ENCODE data around the gene SHLD1. TPM values are rescaled to one million over a fixed set of nuclear protein-coding genes. Genes with fewer than 3 reads are reported as not detected.

The SHLD1 gene
- total and polyA plus RNA-seq, 7 donors, result 0.99 to 18.7 (median 5.4) TPM

DNA sequence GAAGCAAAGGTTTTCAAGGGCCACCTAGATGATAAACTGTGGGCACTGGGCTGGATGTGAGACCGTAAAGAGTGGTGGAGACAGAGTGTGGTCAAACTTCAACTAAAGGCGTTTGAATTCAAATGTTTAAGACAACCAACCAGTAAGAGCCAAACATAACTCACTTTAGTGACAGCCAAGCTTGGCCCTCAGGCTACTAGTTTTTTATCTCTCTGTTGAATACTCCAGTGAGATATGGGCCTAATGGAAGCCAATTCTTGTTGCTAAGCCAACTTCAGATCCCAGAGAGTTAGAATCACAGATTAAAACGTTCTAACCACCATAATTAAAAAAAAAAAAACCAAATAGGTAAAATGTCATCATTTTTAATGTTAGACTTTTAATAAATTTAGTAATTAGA, 142.9 kb downstream of the SHLD1 start:
- H3K27me3 ChIP-seq, result no peaks in the 10 kb centered on the region
- H3K27ac ChIP-seq, result no peak overlapping the region
- intact Hi-C loops (cut with DNase I), result no loop called here
- no peak overlapping the region for H3K4me3 ChIP-seq
- no peaks in the 10 kb centered on the region for H3K36me3 ChIP-seq
- TF ChIP-seq, protein P1, sequence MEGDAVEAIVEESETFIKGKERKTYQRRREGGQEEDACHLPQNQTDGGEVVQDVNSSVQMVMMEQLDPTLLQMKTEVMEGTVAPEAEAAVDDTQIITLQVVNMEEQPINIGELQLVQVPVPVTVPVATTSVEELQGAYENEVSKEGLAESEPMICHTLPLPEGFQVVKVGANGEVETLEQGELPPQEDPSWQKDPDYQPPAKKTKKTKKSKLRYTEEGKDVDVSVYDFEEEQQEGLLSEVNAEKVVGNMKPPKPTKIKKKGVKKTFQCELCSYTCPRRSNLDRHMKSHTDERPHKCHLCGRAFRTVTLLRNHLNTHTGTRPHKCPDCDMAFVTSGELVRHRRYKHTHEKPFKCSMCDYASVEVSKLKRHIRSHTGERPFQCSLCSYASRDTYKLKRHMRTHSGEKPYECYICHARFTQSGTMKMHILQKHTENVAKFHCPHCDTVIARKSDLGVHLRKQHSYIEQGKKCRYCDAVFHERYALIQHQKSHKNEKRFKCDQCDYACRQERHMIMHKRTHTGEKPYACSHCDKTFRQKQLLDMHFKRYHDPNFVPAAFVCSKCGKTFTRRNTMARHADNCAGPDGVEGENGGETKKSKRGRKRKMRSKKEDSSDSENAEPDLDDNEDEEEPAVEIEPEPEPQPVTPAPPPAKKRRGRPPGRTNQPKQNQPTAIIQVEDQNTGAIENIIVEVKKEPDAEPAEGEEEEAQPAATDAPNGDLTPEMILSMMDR (IDR thresholded peaks at IDR 0.05), result no peak
- no peak for TF ChIP-seq POLR2A (IDR thresholded peaks at IDR 0.05)
- TF ChIP-seq EP300 (IDR thresholded peaks at IDR 0.05), result no peak
- TF ChIP-seq POLR2AphosphoS5 (IDR thresholded peaks at IDR 0.05), result no peak
- no peaks in the 10 kb centered on the region for H3K9me3 ChIP-seq
- 62 to 70% methylated on average over 3 of the region's 3 CpGs for WGBS, 2 donors
- no peaks in the 10 kb centered on the region for H3K4me1 ChIP-seq
- DNase-seq, result no peak

DNA sequence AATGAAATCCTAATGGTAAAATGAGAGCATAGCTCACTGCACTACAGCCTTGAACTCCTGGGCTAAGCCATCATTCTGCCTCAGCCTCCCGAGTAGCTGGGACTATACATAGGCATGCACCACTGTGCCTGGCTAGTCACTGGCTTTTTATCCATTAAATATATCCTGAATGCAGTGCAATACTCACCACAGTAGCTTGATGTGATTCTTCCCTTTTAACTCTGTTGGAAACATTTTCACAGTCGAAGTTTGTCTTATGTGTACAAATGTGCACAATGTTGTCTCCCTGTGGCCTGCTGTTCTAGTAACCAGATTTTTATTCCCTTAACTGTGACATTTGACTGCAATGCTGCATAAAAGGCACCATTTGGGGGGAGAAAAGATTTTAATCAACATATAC, 143.4 kb downstream of the SHLD1 start:
- TF ChIP-seq, protein P1 (IDR thresholded peaks at IDR 0.05), result no peak
- no peak for TF ChIP-seq POLR2AphosphoS5 (IDR thresholded peaks at IDR 0.05)
- TF ChIP-seq POLR2A (IDR thresholded peaks at IDR 0.05), result no peak
- no peak for TF ChIP-seq EP300 (IDR thresholded peaks at IDR 0.05)
- Histone ChIP-seq H3K4me1 (no peaks in the 10 kb centered on the region), H3K4me3 (no peak overlapping the region), H3K27ac (no peak overlapping the region), H3K9me3 (no peaks in the 10 kb centered on the region), H3K36me3 (no peaks in the 10 kb centered on the region), H3K27me3 (no peaks in the 10 kb centered on the region)
- DNase-seq, result no peak
- 91 to 93% methylated on average over 2 of the region's 2 CpGs for WGBS, 2 donors
- intact Hi-C loops (cut with DNase I), result no loop called here

DNA sequence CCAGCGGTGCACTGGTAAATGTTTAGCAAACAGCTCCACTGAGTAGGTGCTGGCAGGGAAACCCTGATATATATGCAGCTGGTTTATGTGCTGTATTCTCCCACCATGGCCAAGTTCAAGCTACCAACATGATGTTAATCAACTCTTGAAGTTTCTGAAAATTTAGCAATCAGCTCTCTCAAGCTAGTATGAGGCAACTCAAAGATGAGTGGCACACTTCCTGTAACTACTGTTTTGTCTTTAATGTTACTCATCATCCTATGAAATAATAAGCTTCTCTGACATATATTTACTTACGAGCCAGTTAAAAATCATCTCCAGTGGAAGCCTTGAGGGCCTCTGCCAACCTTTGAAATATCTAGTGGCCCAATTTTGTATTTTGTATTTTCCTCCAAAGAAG, 145.4 kb downstream of the SHLD1 start:
- H3K27ac ChIP-seq, result no peak overlapping the region
- WGBS, 2 donors, result 75 to 82% methylated on average over 2 of the region's 2 CpGs
- no peaks in the 10 kb centered on the region for H3K4me1 ChIP-seq
- TF ChIP-seq, protein P1 (IDR thresholded peaks at IDR 0.05), result no peak
- TF ChIP-seq EP300 (IDR thresholded peaks at IDR 0.05) (no peak), POLR2A (IDR thresholded peaks at IDR 0.05) (no peak), POLR2AphosphoS5 (IDR thresholded peaks at IDR 0.05) (no peak)
- intact Hi-C loops (cut with DNase I), result no loop called here
- no peaks in the 10 kb centered on the region for H3K9me3 ChIP-seq
- H3K27me3 ChIP-seq, result no peaks in the 10 kb centered on the region
- DNase-seq, result no peak
- no peak overlapping the region for H3K4me3 ChIP-seq
- H3K36me3 ChIP-seq, result no peaks in the 10 kb centered on the region

DNA sequence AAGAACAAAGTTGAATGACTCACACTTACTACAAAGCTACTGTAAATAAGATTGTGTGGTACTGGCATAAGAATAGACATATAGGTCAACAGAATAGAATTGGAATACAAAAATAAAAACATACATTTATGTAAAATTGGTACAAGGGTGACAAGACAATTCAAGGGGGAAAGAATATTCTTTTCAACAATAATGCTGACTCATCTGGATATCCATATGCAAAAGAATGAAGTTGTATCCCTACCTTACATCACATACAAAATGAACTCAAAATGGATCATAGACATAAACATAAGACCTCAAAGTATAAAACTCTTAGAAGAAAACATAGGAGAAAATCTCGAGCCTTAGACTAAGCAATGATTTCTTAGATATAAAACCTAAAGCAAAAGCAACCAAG, 149.2 kb downstream of the SHLD1 start:
- no peaks in the 10 kb centered on the region for H3K36me3 ChIP-seq
- H3K4me1 ChIP-seq, result no peaks in the 10 kb centered on the region
- DNase-seq, result no peak
- no peaks in the 10 kb centered on the region for H3K27me3 ChIP-seq
- intact Hi-C loops (cut with DNase I), result no loop called here
- 64 to 72% methylated on average over 1 of the region's 1 CpG for WGBS, 2 donors
- H3K4me3 ChIP-seq, result no peak overlapping the region
- TF ChIP-seq POLR2AphosphoS5 (IDR thresholded peaks at IDR 0.05), result no peak
- H3K9me3 ChIP-seq, result no peaks in the 10 kb centered on the region
- no peak overlapping the region for H3K27ac ChIP-seq

DNA sequence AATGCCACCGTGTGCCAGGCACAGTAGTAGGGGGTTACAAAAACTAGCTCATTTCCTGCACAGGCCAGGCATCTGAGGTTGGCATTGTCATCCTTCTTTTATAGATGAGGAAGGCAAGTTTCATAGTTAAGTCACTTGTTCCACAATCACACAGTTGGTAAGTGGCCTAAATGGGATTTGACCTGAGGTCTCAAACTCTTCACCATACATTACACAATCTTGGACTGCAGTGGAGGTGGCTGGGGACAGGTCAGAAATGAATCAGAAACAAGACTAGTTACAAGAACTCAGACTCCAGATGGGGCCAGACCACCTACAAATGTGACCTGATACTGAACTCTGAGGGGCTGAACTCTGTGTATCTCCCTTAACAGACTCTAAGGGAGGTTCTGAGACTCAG, 150.7 kb downstream of the SHLD1 start:
- Histone ChIP-seq H3K4me1 (no peaks in the 10 kb centered on the region), H3K27ac (no peak overlapping the region), H3K27me3 (no peaks in the 10 kb centered on the region), H3K9me3 (no peaks in the 10 kb centered on the region), H3K36me3 (no peaks in the 10 kb centered on the region), H3K4me3 (no peak overlapping the region)
- 73 to 77% methylated on average over 1 of the region's 1 CpG for WGBS, 2 donors
- intact Hi-C loops (cut with DNase I), result no loop called here
- TF ChIP-seq, protein P1 (IDR thresholded peaks at IDR 0.05), result no peak
- no peak for TF ChIP-seq POLR2AphosphoS5 (IDR thresholded peaks at IDR 0.05)
- no peak for DNase-seq

Data from sigmoid colon (tissue), 7 donors.